MCF 10A (cell line): ENCODE measurements around the gene TFPI. TPM values are rescaled to one million over a fixed set of nuclear protein-coding genes. Genes with fewer than 3 reads are reported as not detected.

Experiments used
- BruUV-seq: library from RNA; stranded (reverse); fragments of 400-500 nt; replicated peaks from 2 replicates; lab custom pipeline; 2021; lab: Mats Ljungman, UMichigan
- CTCF ChIA-PET: fragments of 300-600 bp; sonication (Branson Sonifier 250); formaldehyde crosslinking; extraction: SDS; loops from one replicate; lab custom pipeline; 2021; ENCODE audit warnings: antibody characterized with exemption, inconsistent platforms; lab: Yijun Ruan, JAX
- POLR2A ChIA-PET: fragments of 300-600, 350-650 bp; sonication (Branson Sonifier 250); formaldehyde crosslinking; extraction: SDS; loops from one replicate; lab custom pipeline; 2020; ENCODE audit warnings: antibody characterized with exemption, inconsistent platforms; lab: Yijun Ruan, JAX
- DNase-seq: peaks from one replicate; pipeline ENCODE4 v3.0.0-alpha.2; 2018; ENCODE audit not compliant: unreplicated experiment
- H3K27ac Mint-ChIP-seq: one replicate; pipeline ENCODE4 v1.8.0; 2022; ENCODE audit warnings: mild to moderate bottlenecking, low read depth, mixed read lengths; ENCODE audit not compliant: unreplicated experiment
- H3K27me3 Mint-ChIP-seq: one replicate; pipeline ENCODE4 v1.8.0; 2022; ENCODE audit warnings: mixed read lengths; ENCODE audit not compliant: insufficient read depth, unreplicated experiment
- H3K36me3 Mint-ChIP-seq: one replicate; pipeline ENCODE4 v1.8.0; 2022; ENCODE audit warnings: mild to moderate bottlenecking, moderate library complexity, mixed read lengths; ENCODE audit not compliant: insufficient read depth, unreplicated experiment
- H3K4me1 Mint-ChIP-seq: one replicate; pipeline ENCODE4 v1.8.0; 2022; ENCODE audit warnings: mixed read lengths; ENCODE audit not compliant: insufficient read depth, unreplicated experiment
- H3K4me3 Mint-ChIP-seq: one replicate; pipeline ENCODE4 v1.8.0; 2022; ENCODE audit warnings: mild to moderate bottlenecking, moderate library complexity, mixed read lengths; ENCODE audit not compliant: unreplicated experiment
- H3K9me3 Mint-ChIP-seq: one replicate; pipeline ENCODE4 v1.8.0; 2022; ENCODE audit warnings: mixed read lengths; ENCODE audit not compliant: unreplicated experiment
- intact Hi-C: fragments of 100-400 bp; cut with micrococcal nuclease; formaldehyde crosslinking; loops from 2 replicates; pipeline ENCODE4 v1.14.1; 2022
- total RNA-seq: library from RNA; stranded (reverse); gene quantifications from 2 replicates; pipeline ENCODE4 v1.2.3, GENCODE V29; 2022
- TF ChIP-seq, protein P1 (sequence below): fragments of 200-600 bp; IDR thresholded peaks from one replicate; pipeline ENCODE4 v1.8.0; 2022; ENCODE audit warnings: antibody characterized with exemption, mild to moderate bottlenecking; ENCODE audit not compliant: unreplicated experiment

The TFPI gene
- total RNA-seq, 1 experiment from 2014 or later = 67.4 TPM

- ChIA-PET POLR2A (no interaction called here), CTCF (interaction anchor here (0.7 to 1.4 kb wide), 2 partner anchors 8 to 52 kb away, joined by 3 to 4 read pairs; no protein-coding TSS in a partner anchor)
- Mint-ChIP-seq H3K9me3 (no peaks in the 10 kb centered on the region), H3K27ac (no peak overlapping the region), H3K27me3 (no peaks in the 10 kb centered on the region), H3K4me1 (no peaks in the 10 kb centered on the region), H3K36me3 (no peaks in the 10 kb centered on the region), H3K4me3 (no peak overlapping the region)
- TF ChIP-seq, protein P1, sequence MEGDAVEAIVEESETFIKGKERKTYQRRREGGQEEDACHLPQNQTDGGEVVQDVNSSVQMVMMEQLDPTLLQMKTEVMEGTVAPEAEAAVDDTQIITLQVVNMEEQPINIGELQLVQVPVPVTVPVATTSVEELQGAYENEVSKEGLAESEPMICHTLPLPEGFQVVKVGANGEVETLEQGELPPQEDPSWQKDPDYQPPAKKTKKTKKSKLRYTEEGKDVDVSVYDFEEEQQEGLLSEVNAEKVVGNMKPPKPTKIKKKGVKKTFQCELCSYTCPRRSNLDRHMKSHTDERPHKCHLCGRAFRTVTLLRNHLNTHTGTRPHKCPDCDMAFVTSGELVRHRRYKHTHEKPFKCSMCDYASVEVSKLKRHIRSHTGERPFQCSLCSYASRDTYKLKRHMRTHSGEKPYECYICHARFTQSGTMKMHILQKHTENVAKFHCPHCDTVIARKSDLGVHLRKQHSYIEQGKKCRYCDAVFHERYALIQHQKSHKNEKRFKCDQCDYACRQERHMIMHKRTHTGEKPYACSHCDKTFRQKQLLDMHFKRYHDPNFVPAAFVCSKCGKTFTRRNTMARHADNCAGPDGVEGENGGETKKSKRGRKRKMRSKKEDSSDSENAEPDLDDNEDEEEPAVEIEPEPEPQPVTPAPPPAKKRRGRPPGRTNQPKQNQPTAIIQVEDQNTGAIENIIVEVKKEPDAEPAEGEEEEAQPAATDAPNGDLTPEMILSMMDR = no peak
- intact Hi-C loops = loop anchor here (10.0 kb wide), 1 partner anchor 938 kb away; no protein-coding TSS in a partner anchor
- no TSS peak for BruUV-seq
- DNase-seq = no peak
Observed at GRCh38 chr2:187442778-187443177, 111.5 kb downstream of the TFPI start.

DNA sequence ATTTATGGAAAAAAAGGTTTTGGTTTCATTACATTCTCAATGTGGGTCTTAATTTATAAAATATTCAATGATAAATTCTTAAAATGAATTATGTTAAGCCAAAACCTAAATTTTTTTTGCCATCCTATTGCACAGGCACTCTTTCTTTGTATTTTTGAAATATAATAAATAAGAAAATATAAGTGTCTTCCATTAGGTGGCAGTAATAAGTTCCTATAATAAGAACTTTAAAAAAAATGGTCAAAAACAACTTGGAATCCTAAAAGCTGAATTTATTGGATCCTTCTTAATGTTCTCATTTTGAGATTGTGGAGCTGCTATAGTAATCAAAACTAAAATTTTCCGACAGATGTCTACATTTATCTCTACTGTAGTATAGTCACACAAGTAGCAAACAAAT lies 111.9 kb downstream of the TFPI start:
- Mint-ChIP-seq H3K36me3 (no peaks in the 10 kb centered on the region), H3K4me1 (no peaks in the 10 kb centered on the region), H3K4me3 (no peak overlapping the region), H3K27ac (no peak overlapping the region), H3K9me3 (no peaks in the 10 kb centered on the region), H3K27me3 (no peaks in the 10 kb centered on the region)
- no TSS peak for BruUV-seq
- intact Hi-C loops = loop anchor here (10.0 kb wide), 1 partner anchor 938 kb away; no protein-coding TSS in a partner anchor
- ChIA-PET CTCF (interaction anchor here (0.6 to 1.4 kb wide), 3 partner anchors 8 to 53 kb away, joined by 3 to 4 read pairs (median 4); no protein-coding TSS in a partner anchor), POLR2A (interaction anchor here (0.6 kb wide), 1 partner anchor 167 kb away, joined by 3 read pairs; no protein-coding TSS in a partner anchor)
- TF ChIP-seq, protein P1 = no peak
- DNase-seq = no peak

- DNase-seq = no peak
- Mint-ChIP-seq H3K27ac (no peak overlapping the region), H3K4me1 (peaks cover 6% of the 10 kb centered on the region), H3K27me3 (no peaks in the 10 kb centered on the region), H3K4me3 (no peak overlapping the region), H3K36me3 (no peaks in the 10 kb centered on the region), H3K9me3 (no peaks in the 10 kb centered on the region)
- CTCF ChIA-PET = interaction anchor here (0.6 to 1.1 kb wide), 2 partner anchors 58 to 142 kb away, joined by 3 read pairs; no protein-coding TSS in a partner anchor
- intact Hi-C loops = loop anchor here (10.0 kb wide), 1 partner anchor 935 kb away; no protein-coding TSS in a partner anchor
- TF ChIP-seq, protein P1 = no peak
- no TSS peak for BruUV-seq
- POLR2A ChIA-PET = no interaction called here
Observed at GRCh38 chr2:187440101-187440675, 114.0 kb downstream of the TFPI start.

DNA sequence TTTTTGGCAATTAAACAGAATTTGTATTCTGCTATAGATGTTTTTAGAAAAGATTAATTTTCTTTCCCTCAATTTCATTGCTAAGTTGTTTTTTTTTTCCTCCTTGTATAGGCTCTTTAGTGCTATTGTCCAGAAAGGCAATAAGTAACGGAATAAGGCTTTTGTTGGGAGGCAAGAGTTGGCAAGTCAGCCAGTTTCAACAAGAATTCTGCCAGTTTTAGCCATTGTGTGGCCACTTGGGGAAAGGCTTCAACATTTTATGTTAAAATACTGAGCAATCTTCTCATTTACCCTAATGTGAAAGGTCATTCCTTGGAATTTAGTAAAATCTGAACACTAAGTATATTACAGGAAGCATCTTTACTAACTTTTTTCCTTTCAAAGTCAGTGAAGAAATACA lies 115.8 kb downstream of the TFPI start:
- DNase-seq = no peak
- peaks cover 13% of the 10 kb centered on the region for H3K4me1 Mint-ChIP-seq
- no TSS peak for BruUV-seq
- TF ChIP-seq, protein P1 = no peak
- POLR2A ChIA-PET = no interaction called here
- H3K9me3 Mint-ChIP-seq = no peaks in the 10 kb centered on the region
- no peaks in the 10 kb centered on the region for H3K36me3 Mint-ChIP-seq
- intact Hi-C loops = no loop called here
- H3K4me3 Mint-ChIP-seq = no peak overlapping the region
- H3K27me3 Mint-ChIP-seq = no peaks in the 10 kb centered on the region
- CTCF ChIA-PET = interaction anchor here (0.6 to 0.8 kb wide), 2 partner anchors 401 to 696 kb away, joined by 3 to 4 read pairs; no protein-coding TSS in a partner anchor
- no peak overlapping the region for H3K27ac Mint-ChIP-seq
